Measurements from ENCODE around the gene SNX30. TPM values are rescaled to one million over a fixed set of nuclear protein-coding genes. Genes with fewer than 3 reads are reported as not detected.

SNX30 gene
- polyA plus RNA-seq, 1 of the 3 experiments (the other 2 are of a cell fraction) = 2.7 TPM

DNA sequence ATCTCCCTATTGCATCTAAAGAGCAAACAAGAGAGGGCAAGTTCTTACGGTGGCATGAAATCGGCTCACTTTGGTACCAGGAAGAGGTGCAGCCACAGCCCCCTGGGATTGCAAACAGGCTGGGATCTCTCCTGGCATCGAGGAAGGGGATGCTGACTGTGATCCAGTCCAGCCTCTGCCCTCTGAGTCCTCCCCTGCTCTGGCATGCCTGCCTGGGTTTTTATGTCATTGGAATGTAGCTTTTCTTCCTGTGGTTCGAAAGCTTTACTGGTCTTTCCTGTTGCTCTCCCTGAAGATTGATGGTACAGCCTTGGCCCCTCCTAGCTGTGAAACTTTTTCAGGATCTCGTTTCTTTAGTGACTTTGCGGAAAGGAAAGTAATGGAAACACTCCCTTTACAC lies 133.5 kb downstream of the SNX30 start:
- POLR2A ChIA-PET = no interaction called here

More for the DNA sequence above, 133.5 kb downstream of the SNX30 start:
- no peak overlapping the region; the same call in 1 of the 2 replicates for H3K4me2 ChIP-seq
- H3K36me3 ChIP-seq (replicated peaks in 1 of 2; ENCODE audit: control insufficient read depth in 1 of 2, insufficient read depth in 2 of 2, low read length in 1 of 2) = no peaks in the 10 kb centered on the region
- no peaks in the 10 kb centered on the region for H3K9me2 ChIP-seq
- no peaks in the 10 kb centered on the region for H3K79me2 ChIP-seq (ENCODE audit: insufficient read depth)
- CTCF ChIA-PET = no interaction called here
- whole genome bisulfite sequencing (ENCODE audit: low lambda C conversion rate) = 52% methylated on average over 6 of the region's 6 CpGs
- H3K4me1 ChIP-seq (ENCODE audit: control insufficient read depth in 1 of 2, insufficient read depth in 2 of 2, low read depth in 1 of 2, low read length in 1 of 2) = no peaks in the 10 kb centered on the region
- no peak overlapping the region for H2AFZ ChIP-seq (ENCODE audit: low read depth)
- no peak overlapping the region for H3K4me3 ChIP-seq (ENCODE audit: low read depth in 2 of 2, low read length in 1 of 2)
- TF ChIP-seq, protein P1, sequence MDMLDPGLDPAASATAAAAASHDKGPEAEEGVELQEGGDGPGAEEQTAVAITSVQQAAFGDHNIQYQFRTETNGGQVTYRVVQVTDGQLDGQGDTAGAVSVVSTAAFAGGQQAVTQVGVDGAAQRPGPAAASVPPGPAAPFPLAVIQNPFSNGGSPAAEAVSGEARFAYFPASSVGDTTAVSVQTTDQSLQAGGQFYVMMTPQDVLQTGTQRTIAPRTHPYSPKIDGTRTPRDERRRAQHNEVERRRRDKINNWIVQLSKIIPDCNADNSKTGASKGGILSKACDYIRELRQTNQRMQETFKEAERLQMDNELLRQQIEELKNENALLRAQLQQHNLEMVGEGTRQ (IDR thresholded peaks at IDR 0.05; ENCODE audit: borderline replicate concordance, low read depth, low read length) = no peak
- TF ChIP-seq NRF1 (IDR thresholded peaks at IDR 0.05; ENCODE audit: low read depth, low read length) = no peak
- no peak for TF ChIP-seq ZBTB33 (IDR thresholded peaks at IDR 0.05; ENCODE audit: borderline replicate concordance, low read depth)
- TF ChIP-seq TAF1 (IDR thresholded peaks at IDR 0.05; ENCODE audit: borderline replicate concordance, low read depth, low read length) = no peak
- no peak for TF ChIP-seq NFIC (IDR thresholded peaks at IDR 0.05; ENCODE audit: borderline replicate concordance)
- TF ChIP-seq MEF2A (IDR thresholded peaks at IDR 0.05; ENCODE audit: borderline replicate concordance, low read depth) = no peak
- TF ChIP-seq RXRA (IDR thresholded peaks at IDR 0.05; ENCODE audit: borderline replicate concordance, low read depth) = no peak
- no peak for TF ChIP-seq USF1 (IDR thresholded peaks at IDR 0.05; ENCODE audit: borderline replicate concordance, low read depth)
- TF ChIP-seq, protein P2, sequence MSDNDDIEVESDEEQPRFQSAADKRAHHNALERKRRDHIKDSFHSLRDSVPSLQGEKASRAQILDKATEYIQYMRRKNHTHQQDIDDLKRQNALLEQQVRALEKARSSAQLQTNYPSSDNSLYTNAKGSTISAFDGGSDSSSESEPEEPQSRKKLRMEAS (IDR thresholded peaks at IDR 0.05; ENCODE audit: low read depth) = no peak
- TF ChIP-seq RFX5 (IDR thresholded peaks at IDR 0.05; ENCODE audit: low read length) = no peak
- no peak for TF ChIP-seq EZH2phosphoT487 (IDR thresholded peaks at IDR 0.05; ENCODE audit: borderline replicate concordance, low read depth)
- TF ChIP-seq FOXM1 (IDR thresholded peaks at IDR 0.05; ENCODE audit: low read depth) = no peak
- TF ChIP-seq RAD21 (IDR thresholded peaks at IDR 0.05; ENCODE audit: low read length) = no peak
- TF ChIP-seq, protein P3, sequence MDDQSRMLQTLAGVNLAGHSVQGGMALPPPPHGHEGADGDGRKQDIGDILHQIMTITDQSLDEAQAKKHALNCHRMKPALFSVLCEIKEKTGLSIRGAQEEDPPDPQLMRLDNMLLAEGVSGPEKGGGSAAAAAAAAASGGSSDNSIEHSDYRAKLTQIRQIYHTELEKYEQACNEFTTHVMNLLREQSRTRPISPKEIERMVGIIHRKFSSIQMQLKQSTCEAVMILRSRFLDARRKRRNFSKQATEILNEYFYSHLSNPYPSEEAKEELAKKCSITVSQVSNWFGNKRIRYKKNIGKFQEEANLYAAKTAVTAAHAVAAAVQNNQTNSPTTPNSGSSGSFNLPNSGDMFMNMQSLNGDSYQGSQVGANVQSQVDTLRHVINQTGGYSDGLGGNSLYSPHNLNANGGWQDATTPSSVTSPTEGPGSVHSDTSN (IDR thresholded peaks at IDR 0.05) = peak; percentile 30; the same call in 1 of the 2 replicates
- no peak for TF ChIP-seq JUND (IDR thresholded peaks at IDR 0.05)
- TF ChIP-seq TCF12 (IDR thresholded peaks at IDR 0.05) = peak; percentile 23; the same call in 1 of the 2 replicates
- TF ChIP-seq SIN3A (IDR thresholded peaks at IDR 0.05; ENCODE audit: borderline replicate concordance, low read depth, low read length) = no peak
- H3K27me3 ChIP-seq (ENCODE audit: insufficient read depth) = no peaks in the 10 kb centered on the region
- H3K9ac ChIP-seq = no peak overlapping the region
- no peak overlapping the region for H3K27ac ChIP-seq (ENCODE audit: low read depth in 2 of 2, low read length in 1 of 2)
- DNase-seq = no peak
- no peaks in the 10 kb centered on the region for H4K20me1 ChIP-seq (ENCODE audit: insufficient read depth)
- no peaks in the 10 kb centered on the region for H3K9me3 ChIP-seq
- no peaks in the 10 kb centered on the region for H3F3A ChIP-seq (replicated peaks; ENCODE audit: insufficient read depth)

Data from SK-N-SH (cell line).